Measurements from ENCODE around the gene PIK3R5.

GRCh38 chr17:8913091-8913490 is 52.4 kb downstream of the PIK3R5 start:
- no peak for TF ChIP-seq POLR2A (IDR thresholded peaks at IDR 0.05)
- TF ChIP-seq, protein P1, sequence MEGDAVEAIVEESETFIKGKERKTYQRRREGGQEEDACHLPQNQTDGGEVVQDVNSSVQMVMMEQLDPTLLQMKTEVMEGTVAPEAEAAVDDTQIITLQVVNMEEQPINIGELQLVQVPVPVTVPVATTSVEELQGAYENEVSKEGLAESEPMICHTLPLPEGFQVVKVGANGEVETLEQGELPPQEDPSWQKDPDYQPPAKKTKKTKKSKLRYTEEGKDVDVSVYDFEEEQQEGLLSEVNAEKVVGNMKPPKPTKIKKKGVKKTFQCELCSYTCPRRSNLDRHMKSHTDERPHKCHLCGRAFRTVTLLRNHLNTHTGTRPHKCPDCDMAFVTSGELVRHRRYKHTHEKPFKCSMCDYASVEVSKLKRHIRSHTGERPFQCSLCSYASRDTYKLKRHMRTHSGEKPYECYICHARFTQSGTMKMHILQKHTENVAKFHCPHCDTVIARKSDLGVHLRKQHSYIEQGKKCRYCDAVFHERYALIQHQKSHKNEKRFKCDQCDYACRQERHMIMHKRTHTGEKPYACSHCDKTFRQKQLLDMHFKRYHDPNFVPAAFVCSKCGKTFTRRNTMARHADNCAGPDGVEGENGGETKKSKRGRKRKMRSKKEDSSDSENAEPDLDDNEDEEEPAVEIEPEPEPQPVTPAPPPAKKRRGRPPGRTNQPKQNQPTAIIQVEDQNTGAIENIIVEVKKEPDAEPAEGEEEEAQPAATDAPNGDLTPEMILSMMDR (IDR thresholded peaks at IDR 0.05) = no peak

Measured in stomach (tissue), 4 donors.